Right hindlimb (tissue), 1 donor: ENCODE results near the gene TM4SF18.
"Not testable (repeated sequence)": the region's sequence is repeated elsewhere in the genome, so short reads cannot be mapped to it uniquely, and the experiment has no call there.

ENCODE experiments used
- DNase-seq: peaks from one replicate; pipeline ENCODE4 v3.0.0-alpha.2; 2018

Gene TM4SF18

DNA sequence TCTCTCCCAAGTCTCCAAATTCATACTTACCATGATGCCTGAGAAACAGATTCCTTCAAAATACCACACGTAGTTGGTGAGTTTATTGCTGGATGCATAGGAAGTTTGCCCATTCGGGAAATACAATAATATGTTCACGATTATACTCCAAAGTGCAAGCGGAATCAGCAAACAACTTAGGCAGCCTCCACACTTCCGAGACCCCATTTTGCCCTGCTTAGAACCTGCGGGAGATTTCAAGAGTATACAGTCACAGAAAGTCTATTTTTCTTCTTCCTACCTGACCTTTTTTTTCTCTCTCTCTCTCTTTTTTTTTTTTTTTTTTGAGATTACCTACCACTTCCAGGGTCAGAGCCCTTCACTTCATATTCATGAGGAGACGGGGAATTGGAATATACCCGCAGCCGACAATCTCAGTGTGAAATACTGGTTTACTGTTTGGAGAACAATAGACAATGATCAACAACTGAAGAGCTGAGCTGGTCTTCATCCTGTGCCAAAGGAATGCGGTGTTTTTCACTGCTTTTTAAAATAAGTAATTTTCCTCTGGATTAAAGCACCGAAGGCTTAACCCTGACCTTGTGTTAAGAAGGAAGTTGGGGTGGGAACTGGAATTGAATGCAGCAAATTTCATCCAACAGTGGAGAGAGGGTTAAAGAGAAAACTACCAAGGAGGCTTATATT is at the start of gene TM4SF18:
TSS of gene TM4SF18 (minus strand) at position 461 of the 684 bp plus-strand sequence. CDS start at position 207, 254 bp downstream.
- DNase-seq = no peak

GRCh38 chr3:149382518-149382917 is 49.1 kb upstream of the TM4SF18 start:
- no peak for DNase-seq

DNA sequence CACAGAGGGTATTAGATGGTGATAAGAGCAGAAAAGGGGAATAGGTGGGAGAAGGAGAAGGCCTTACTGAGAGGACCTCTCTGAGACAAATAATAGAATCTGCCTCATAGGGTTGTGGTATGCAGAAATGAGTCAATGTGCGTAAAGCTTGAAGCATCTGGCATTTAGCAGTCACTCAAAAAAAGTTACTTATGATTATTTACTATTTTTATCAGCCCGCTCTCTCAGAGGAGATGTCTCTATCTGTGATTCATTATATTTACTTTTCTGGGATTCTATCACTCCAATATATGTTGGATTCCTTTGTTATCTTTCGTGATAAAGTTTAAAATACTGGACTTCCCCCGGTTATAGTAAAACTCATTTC is 48.6 kb upstream of the TM4SF18 start:
- no peak for DNase-seq

GRCh38 chr3:149381173-149382100 is 48.0 kb upstream of the TM4SF18 start:
- no peak for DNase-seq

GRCh38 chr3:149380220-149380619 is 46.8 kb upstream of the TM4SF18 start:
- not testable (repeated sequence) for DNase-seq

GRCh38 chr3:149378478-149379309 is 45.3 kb upstream of the TM4SF18 start:
- DNase-seq = no peak

DNA sequence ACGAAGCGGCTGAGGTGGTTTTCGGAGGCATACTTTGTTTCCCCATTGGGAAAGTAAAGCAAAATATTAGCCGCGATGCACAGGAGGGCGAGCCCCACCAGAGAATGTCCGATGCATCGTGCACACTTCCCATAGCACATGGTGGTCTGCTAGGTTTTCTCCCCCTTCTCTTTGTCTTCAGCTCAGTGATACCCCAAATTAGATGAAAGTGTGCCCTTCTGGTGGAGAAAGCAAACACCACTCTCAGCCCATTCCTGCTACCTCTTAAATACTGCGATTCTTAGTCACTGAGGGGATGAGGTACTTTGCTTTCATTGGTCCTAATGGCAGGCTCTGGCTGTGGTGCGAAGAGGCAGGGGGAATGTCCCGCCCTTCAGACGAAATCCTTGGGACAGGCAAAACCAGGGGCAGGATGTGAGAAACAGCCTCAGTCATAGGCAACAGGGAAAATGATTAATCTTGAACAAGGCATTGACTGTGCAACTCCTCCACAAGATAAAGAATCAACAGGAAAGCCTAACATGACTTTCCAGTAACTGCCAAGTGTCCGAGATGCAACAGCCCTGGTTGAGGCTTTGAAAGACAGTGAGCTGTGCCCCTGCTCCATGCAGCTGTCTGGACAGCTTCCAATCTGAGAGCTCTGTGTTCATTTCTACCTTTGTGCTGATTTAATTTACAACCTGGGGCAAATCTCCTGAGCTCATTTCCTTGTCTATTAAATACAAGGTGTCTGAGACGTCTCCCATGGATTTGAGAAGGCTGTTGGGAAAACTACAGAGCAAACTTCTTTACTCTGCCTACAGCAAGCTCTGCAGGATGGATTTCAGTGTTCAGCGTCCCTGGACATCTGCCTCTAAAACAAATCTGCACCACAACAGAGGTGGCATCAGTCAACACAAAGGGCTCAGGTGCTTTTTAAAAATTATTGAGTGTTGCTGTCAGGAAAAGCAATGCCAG is 44.2 kb upstream of the TM4SF18 start, which contains the start of gene TM4SF1:
TSS of gene TM4SF1 (minus strand) at position 242 of the 957 bp plus-strand sequence. CDS start at position 140, 102 bp downstream.
- peak; percentile 80 for DNase-seq

- peak; percentile 47 for DNase-seq
Measured at GRCh38 chr3:149376718-149377407, 43.4 kb upstream of the TM4SF18 start.

DNA sequence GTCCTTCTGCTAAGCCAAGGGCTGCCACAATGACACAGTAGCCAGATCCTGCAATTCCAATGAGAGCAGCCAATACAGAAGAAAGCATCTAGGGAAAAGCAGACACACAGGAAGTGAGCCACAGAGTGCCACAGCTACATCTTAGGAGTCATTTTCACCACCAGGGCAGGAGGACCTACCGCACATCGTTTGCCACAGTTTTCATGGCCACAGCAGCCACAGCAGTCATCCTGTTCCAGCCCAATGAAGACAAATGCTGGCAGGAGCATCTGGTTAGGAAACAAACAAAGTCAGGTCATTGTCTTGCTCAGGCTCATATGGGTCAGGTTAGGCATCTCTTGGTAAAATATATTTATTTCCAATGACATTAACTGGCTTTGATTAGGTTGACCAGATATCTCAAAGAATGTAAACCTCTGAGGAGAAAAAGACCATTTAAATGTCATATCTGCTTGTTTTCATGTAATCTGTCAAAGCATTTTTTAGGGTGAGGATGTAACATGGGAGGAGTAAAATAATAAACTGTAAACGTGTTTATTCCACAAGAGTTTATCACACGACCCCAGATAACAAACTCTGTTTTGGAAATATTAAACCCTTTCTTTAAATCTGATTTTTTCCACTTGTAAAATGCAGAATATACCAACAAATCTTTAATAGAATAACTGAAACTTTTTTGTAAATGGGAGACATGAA is 42.2 kb upstream of the TM4SF18 start:
- no peak for DNase-seq

DNA sequence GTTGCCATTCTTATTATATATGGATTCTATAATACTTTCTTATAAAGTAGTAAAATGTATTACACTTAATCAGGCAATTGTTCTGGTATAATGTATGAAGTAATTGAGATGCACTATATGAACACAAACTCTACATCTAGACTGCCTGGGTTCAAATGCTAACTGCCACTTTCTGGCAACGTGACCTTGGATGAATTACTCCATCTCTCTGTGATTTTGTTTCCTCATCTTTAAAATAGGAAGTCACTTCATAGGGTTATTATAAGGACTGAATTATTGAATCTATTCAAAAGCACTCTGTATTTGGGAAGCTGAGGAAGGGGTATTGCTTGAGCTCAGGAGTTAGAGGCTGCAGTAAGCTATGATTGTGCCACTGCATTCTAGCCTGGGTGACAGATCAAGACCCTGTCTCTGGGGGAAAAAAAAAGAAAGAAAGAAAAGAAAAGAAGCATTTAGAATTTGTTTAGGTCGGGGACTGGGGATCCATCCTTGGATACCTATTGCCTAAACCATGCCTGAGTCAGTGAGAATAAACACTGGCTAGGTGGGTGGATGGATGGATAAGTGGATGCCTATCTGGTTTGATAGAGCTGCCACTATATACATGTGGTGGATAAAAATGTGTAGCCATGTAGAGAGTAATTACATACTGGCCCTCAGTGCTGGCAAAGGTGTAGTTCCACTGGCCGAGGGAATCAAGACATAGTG is 41.5 kb upstream of the TM4SF18 start:
- no peak for DNase-seq

DNA sequence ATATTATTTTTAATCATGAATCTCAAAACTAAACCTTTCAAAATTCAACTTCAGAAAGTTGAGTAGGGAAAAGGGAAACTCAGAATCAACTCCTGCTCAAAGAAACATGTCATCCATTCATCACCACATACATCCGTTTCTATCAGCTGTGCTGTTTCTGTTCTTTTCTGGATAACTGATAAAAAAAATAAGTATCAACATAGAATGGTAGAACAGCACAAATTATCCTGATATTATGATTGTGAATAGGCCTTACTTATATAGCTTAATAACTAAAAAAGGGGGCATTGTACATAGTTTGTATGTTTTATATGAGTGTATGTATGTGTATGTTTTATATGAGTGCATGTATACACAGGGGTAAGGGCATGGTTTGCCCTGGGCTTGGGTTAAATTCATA is 41.0 kb upstream of the TM4SF18 start:
- DNase-seq = no peak

- DNase-seq = no peak
Measured at GRCh38 chr3:149373235-149374125, 40.0 kb upstream of the TM4SF18 start.

GRCh38 chr3:149371723-149372114 is 38.3 kb upstream of the TM4SF18 start:
- DNase-seq = no peak

GRCh38 chr3:149371001-149371722 is 37.7 kb upstream of the TM4SF18 start:
- no peak for DNase-seq

DNA sequence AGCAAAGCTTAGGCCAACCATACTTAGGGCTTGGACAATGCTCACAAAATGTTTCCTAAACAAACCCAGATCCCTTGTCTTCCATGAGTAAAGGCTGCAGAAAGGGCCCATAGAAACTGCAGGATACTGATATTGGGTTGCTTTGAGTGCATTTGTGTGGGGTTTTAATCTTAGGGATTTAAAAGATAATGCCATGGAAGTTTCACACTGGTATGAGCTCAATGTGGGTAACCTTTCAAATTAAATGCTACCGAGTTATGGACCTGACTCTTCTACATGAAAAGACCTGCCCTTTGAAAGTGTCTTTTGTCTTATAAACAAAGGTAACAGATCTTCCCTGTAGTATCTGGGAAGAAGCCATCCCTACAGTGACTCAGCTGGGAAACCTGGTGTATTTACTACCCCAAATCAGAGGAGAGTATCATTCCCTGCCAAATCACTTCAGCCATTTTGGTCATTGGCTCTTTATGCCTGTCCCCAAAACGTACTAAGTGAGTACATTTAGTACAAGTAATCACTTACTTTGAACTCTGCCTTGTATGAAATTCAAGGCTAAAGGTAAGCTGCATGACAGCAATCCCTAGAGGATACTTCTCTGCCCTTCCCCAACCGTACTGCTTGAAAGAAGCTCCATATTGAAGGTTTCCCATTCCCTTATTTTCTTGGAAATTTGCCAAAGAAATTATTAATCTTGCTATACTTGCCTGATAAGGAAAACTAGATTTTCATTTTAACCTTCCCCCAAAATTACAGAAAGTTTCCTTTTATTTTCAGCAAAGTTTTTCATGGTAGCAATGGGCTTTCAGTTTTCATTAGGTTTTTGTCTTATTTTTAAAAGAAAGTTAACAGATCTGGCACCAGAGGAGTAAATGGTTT is 36.8 kb upstream of the TM4SF18 start:
- DNase-seq = no peak

- no peak for DNase-seq
Measured at GRCh38 chr3:149368674-149369497, 35.5 kb upstream of the TM4SF18 start.
